ENCODE data around the gene PDE8B. TPM values are rescaled to one million over a fixed set of nuclear protein-coding genes. Genes with fewer than 3 reads are reported as not detected.
A peak's percentile ranks its signal among the peaks of the same experiment; 100 is the strongest.

PDE8B gene
- total RNA-seq, 1 donor from 2014 or later = 7.8 TPM

DNA sequence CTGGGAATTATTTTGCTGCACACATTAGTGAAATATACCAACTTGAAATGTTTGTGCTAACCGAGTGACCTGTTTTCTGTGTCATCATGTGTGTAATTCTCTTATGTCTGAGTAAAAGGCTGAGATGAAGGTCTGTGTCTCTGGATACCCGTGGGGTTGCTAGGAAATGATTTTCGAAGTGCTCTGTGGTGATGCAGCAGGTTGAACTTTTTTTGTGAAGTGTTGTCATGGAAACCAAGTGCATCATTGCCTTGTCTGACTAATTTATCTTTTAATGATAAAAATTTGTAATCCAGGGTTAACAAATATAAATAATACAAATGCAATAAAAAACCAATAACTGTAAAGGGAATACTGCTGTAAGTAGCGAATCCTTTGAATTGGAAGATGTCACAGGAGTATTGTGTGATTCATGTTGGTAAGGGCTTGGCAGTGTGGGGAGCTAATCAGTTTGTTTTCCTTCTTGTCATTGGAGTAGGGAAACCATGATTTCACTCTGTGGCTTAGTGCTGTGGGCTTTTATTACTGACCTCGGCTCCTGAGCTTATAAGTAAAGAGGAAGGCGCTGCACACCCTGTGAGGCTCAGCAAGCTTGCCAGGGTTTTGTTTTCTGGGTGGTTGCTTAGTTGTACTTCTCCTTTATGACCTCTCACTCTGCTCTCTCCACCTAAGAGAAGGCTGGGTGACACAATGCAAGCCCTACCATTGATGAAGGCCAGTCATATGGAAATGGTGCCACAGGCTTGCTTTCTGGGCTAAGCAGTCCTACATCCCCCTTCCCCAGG lies 22.3 kb downstream of the PDE8B start:
- H3K4me3 Mint-ChIP-seq (ENCODE audit: unreplicated experiment) = no peak overlapping the region
- TF ChIP-seq, protein P1, sequence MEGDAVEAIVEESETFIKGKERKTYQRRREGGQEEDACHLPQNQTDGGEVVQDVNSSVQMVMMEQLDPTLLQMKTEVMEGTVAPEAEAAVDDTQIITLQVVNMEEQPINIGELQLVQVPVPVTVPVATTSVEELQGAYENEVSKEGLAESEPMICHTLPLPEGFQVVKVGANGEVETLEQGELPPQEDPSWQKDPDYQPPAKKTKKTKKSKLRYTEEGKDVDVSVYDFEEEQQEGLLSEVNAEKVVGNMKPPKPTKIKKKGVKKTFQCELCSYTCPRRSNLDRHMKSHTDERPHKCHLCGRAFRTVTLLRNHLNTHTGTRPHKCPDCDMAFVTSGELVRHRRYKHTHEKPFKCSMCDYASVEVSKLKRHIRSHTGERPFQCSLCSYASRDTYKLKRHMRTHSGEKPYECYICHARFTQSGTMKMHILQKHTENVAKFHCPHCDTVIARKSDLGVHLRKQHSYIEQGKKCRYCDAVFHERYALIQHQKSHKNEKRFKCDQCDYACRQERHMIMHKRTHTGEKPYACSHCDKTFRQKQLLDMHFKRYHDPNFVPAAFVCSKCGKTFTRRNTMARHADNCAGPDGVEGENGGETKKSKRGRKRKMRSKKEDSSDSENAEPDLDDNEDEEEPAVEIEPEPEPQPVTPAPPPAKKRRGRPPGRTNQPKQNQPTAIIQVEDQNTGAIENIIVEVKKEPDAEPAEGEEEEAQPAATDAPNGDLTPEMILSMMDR (IDR thresholded peaks at IDR 0.05; ENCODE audit: unreplicated experiment) = no peak
- H3K36me3 Mint-ChIP-seq (ENCODE audit: low read depth, unreplicated experiment) = no peaks in the 10 kb centered on the region
- peaks cover 2% of the 10 kb centered on the region for H3K27me3 Mint-ChIP-seq (ENCODE audit: unreplicated experiment)
- H3K9me3 Mint-ChIP-seq (ENCODE audit: unreplicated experiment) = no peaks in the 10 kb centered on the region
- no peak for DNase-seq (ENCODE audit: low spot score)
- H3K27ac Mint-ChIP-seq (ENCODE audit: unreplicated experiment) = no peak overlapping the region
- H3K4me1 Mint-ChIP-seq (ENCODE audit: unreplicated experiment) = peaks cover 20% of the 10 kb centered on the region

DNA sequence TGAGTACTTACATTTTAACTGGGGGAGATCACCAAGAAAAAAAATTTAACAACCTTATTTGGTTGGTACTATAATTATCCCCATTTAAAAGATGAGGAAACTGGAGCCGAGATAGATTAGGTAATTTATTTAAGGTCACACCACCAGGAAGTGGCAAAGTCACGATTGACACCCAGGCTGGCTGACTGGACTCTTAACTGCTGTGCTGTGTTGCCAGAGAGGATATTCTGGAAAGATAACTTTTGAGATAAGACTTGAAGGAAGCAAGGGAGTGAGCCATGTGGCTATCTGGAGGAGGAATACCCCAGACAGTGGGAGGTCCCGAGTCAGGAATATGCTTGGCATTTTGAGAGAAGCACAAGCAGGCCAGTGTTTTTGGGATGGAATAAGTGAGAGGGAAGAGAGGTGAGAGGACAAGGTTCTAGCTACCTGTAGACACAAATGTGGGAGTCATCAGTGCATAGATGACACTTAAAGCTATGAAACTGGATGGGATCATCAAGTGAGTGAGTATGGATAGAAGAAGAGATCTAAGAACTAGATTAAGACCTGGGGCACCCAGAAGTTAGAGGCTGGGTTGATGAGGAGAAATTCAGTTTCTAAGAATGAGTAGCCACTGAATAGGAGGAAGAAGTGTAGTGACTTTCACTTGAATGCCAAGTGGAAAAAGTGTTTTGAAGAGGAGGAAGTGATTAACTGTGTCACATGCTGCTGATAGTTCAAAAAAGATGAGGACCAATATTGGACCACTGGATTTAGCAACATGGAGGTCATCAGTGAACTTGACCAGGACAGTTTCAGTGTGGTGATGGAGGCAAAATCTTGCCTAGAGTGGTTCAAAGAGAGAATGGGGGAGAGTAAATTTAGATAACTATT lies 25.6 kb downstream of the PDE8B start:
- H3K36me3 Mint-ChIP-seq (ENCODE audit: low read depth, unreplicated experiment) = no peaks in the 10 kb centered on the region
- H3K9me3 Mint-ChIP-seq (ENCODE audit: unreplicated experiment) = no peaks in the 10 kb centered on the region
- no peak overlapping the region for H3K27ac Mint-ChIP-seq (ENCODE audit: unreplicated experiment)
- no peak overlapping the region for H3K4me3 Mint-ChIP-seq (ENCODE audit: unreplicated experiment)
- DNase-seq (ENCODE audit: low spot score) = no peak
- no peaks in the 10 kb centered on the region for H3K27me3 Mint-ChIP-seq (ENCODE audit: unreplicated experiment)
- peaks cover 16% of the 10 kb centered on the region for H3K4me1 Mint-ChIP-seq (ENCODE audit: unreplicated experiment)
- TF ChIP-seq, protein P1 (IDR thresholded peaks at IDR 0.05; ENCODE audit: unreplicated experiment) = no peak

DNA sequence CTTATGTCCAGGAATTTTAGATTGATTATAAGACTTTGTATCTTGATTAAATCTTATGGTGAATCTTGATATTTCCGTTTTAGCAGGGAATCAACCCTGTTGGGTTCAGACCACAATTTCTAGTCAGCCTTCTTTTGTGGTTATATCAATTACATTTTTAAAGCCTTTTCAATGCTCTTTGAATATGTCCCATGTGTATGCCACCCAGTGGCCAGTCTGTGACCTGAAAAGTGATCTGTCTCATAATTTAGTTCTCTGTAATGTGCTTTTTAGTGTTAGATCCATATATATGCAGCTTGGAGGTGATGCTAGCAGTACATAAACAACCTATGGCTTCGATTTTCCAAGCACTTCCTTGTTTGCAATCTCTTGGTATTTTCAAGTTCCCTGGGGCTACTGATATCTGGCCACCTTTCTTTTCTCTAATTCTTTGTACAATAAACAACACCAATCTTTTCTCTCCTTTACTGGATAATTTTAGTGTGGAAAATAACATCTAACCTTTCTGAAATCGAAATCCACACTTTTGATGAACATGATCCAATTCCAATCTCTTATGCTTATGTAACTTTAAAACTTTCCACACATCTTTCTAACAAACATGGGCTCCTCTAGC lies 28.8 kb downstream of the PDE8B start:
- Mint-ChIP-seq H3K27ac (ENCODE audit: unreplicated experiment) (no peak overlapping the region), H3K9me3 (ENCODE audit: unreplicated experiment) (no peaks in the 10 kb centered on the region), H3K4me3 (ENCODE audit: unreplicated experiment) (no peak overlapping the region), H3K36me3 (ENCODE audit: low read depth, unreplicated experiment) (no peaks in the 10 kb centered on the region), H3K4me1 (ENCODE audit: unreplicated experiment) (peaks cover 16% of the 10 kb centered on the region), H3K27me3 (ENCODE audit: unreplicated experiment) (peaks cover 2% of the 10 kb centered on the region)
- TF ChIP-seq, protein P1 (IDR thresholded peaks at IDR 0.05; ENCODE audit: unreplicated experiment) = peak; percentile 34
- DNase-seq (ENCODE audit: low spot score) = no peak

DNA sequence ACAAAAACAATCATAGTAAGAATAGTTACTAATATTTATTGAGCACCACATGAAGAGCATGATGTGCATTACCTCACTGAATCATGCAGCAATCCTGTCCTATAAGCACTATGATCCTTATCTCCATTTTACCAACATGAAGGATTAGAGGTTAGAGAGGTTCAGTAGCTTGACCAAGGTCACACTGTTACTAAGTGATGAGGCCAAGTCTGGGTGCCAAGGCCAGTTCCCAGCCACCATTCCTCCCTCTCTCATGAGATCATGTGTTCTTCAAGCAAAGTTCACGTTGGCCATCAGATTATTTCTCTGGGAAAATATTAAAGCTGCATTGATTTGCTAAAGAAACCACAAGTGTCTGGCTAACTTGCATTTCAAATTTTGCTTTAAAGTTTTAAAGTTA lies 31.0 kb downstream of the PDE8B start:
- DNase-seq (ENCODE audit: low spot score) = no peak
- no peaks in the 10 kb centered on the region for H3K36me3 Mint-ChIP-seq (ENCODE audit: low read depth, unreplicated experiment)
- no peaks in the 10 kb centered on the region for H3K9me3 Mint-ChIP-seq (ENCODE audit: unreplicated experiment)
- peaks cover 6% of the 10 kb centered on the region for H3K4me1 Mint-ChIP-seq (ENCODE audit: unreplicated experiment)
- TF ChIP-seq, protein P1 (IDR thresholded peaks at IDR 0.05; ENCODE audit: unreplicated experiment) = no peak
- peaks cover 2% of the 10 kb centered on the region for H3K27me3 Mint-ChIP-seq (ENCODE audit: unreplicated experiment)
- no peak overlapping the region for H3K27ac Mint-ChIP-seq (ENCODE audit: unreplicated experiment)
- H3K4me3 Mint-ChIP-seq (ENCODE audit: unreplicated experiment) = no peak overlapping the region

Measured in endothelial cell (in vitro differentiated cells).